NOMO-1 (cell line): ENCODE measurements around the gene TELO2.

Source experiments
- DNase-seq, 2 experiments: peaks; one replicate each; lab custom pipeline; 2025; ENCODE audit not compliant: unreplicated experiment in 2 of 2; lab: John Stamatoyannopoulos, UW

TELO2 gene

DNA sequence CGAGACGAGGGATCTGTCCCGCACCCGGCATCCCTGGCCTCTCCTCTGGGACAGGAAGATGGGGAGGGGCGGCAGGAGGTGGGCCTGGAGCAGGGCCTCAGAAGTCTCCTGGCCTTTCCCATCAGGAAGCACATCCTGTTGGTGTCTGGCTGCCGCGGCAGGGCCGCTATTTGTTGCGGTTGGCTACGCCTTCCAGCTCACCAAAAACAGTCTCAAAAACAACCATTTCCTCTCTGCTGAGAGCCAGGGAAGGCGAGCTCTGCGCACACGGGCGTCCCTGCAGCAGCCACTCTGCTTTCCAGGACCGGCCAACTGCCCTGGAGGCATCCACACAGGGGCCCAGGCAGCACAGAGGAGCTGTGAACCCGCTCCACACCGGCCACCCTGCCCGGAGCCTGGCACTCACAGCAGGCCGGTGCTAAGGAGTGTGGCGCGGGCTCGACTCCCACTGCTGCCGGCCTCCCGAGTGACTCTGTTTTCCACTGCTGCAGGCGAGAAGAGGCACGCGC lies 40.3 kb downstream of the TELO2 start, which contains the start of gene TMEM204:
Gene TMEM204, plus strand, starts transcription at position 224 of the 509 bp plus-strand sequence. CDS start 610 bp downstream, outside the sequence.
- no peak for DNase-seq

DNA sequence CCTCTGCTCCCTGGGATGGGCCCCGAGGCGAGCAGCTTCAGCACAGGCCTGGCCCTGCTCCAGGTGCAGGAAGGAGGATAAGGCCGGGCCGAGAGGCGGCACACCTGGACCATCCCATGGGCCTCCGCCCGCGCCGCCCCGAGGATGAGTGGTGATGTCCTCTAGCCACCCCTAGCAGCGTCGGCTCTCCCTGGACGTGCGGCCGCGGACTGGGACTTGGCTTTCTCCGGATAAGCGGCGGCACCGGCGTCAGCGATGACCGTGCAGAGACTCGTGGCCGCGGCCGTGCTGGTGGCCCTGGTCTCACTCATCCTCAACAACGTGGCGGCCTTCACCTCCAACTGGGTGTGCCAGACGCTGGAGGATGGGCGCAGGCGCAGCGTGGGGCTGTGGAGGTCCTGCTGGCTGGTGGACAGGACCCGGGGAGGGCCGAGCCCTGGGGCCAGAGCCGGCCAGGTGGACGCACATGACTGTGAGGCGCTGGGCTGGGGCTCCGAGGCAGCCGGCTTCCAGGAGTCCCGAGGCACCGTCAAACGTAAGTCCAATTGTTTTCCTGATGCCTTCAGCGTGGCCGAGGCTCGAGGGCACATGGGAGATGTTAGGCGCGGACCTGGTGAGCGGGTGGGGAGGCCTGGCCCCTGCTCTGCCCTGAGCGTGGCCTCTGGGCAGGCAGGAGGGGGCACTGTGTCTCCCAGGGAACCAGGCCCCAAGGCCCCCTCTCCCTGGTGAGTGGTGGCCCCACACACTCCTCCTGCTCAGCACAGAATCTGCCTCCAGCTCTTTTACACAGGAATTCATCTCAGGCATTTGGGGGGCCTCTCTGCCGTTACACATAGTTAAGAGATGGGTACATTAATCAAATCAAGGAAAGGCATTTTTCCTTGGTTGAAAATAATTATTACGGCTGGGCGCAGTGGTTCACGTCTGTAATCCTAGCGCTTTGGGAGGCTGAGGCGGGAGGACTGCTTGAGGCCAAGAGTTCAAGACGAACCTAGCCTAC lies 41.2 kb downstream of the TELO2 start:
- no peak for DNase-seq

DNA sequence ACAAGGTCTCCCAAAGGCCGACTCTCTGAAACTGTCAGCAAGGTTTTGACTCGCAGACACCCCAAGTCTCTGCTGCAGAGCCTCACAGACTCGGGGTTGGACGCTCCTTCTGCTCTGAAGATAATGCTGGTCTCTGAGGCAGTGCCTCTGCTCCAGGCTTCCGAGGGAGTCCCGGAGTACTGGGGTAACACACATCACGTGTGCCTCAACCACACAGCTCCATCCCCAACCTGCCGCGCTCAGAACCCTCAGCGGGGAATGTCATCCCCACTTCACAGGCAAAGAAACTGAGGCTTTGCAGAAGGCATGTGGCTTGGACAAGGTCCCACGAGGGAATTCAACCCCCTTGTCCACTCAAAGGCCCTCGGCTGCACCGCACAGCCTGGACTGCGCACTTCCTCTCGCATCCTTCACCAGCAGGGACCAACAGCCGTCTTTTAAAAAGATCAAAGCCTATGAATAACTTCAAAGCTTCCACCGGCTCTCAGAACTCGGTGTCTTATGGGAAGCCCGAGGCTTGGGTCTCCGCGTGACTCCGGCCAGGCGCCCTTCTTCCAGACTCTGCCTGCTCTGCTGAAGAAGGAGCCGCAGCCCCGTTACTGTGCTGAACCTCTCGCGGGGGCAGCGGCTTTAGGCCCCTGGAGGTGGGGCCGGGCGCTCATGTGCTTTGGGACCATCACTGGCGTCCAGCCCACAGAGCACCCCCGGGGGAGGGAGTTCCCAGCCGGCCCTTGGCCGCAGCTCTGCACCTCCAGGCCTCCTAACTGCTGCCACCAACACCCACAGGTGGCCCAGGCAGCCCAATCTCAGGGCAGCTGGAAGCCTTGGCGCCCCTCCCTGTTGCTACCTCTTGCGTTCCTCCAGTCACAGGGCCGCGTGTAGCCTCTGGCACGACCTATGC lies 42.5 kb downstream of the TELO2 start:
- no peak for DNase-seq

DNA sequence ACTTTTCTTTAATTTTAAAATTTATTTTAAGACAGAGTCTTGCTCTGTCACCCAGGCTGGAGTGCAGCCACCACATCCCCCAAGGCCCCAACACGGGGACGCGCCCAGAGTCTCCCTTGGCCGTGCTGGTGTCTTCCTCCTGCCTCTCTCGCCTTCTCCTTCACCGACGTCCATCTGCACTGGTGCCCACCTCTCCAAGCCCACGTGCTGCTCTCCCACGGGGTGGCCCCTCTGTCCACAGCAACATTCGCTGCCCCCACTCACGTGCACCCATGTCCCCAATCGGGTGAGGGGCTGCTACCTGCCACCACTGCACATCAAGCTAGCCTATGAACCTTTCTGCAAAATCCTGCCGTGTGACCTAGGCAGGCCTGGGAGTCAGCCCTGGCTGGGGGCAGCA lies 43.4 kb downstream of the TELO2 start:
- no peak for DNase-seq

DNA sequence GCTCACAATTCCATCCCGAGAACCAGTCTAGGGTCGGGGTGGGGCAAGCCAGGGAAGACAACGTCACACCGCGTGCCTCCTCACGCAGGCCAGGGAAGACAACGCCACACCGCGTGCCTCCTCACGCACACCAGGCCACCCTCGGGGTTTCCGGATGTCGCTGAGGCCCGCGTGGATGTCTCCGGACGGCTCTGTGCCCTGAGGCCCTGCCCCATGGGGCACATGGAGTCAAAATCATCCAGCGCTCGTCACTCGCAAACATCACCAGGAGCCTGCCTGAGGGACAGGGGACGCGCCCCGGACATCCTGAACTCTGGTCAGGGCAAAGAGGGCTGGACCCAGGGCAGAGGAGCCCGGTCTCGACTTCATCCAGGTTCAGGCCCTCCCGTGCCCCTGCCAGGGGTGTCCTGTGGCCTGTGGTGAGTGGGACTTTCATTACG lies 44.0 kb downstream of the TELO2 start:
- no peak for DNase-seq

DNA sequence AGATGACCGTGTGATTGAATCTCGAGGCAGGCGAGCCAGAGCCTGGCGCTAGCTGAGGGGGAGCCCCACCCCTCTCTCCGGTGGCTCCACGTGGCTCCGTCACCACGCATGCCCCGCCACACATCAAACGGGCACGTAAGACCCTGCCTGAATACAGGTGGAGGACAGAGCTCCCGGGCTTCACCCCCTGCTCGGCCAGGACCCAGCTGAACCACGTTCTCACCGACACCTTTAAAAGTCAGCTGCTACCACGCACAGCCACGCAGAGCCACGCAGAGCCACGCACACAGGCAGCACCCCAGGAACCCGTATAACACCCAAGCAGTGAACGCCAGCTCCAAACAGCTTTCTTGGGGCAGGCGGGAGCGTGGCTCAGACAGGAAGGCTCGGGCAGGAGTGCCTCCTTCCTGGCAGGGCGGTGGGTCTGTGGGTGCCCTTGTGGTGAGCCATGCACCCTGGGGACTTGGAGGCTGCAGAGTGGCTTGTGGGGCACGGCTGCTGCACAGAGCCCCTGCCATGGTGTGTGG lies 44.7 kb downstream of the TELO2 start:
- no peak for DNase-seq

DNA sequence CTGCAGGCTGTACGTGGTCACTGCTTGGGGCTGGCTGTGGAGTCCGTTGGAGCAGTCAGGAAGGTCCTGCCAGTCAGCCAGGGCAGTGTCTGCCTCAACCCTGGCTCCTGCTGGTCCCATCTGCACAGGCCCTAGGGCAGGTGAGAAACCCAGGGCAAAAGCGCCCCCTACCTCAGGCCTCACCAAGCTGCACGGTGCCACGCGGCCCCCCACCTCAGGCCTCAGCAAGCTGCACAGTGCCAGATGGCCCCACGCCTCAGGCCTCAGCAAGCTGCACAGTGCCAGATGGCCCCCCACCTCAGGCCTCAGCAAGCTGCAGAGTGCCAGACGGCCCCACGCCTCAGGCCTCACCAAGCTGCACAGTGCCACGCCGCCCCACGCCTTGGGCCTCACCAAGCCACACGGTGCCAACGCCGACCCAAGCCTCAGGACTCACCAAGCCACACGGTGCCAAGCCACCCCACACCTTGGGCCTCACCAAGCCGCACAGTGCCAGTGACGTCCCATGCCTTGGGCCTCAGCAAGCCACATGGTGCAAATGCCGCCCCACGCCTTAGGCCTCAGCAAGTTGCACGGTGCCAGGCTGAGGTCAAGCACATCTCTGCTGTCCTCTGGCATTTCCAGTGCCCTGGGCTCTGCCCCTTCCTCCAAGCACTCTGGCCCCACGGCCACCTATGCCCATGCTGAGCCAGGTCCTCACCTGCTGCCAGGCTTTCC lies 45.8 kb downstream of the TELO2 start:
- no peak for DNase-seq

DNA sequence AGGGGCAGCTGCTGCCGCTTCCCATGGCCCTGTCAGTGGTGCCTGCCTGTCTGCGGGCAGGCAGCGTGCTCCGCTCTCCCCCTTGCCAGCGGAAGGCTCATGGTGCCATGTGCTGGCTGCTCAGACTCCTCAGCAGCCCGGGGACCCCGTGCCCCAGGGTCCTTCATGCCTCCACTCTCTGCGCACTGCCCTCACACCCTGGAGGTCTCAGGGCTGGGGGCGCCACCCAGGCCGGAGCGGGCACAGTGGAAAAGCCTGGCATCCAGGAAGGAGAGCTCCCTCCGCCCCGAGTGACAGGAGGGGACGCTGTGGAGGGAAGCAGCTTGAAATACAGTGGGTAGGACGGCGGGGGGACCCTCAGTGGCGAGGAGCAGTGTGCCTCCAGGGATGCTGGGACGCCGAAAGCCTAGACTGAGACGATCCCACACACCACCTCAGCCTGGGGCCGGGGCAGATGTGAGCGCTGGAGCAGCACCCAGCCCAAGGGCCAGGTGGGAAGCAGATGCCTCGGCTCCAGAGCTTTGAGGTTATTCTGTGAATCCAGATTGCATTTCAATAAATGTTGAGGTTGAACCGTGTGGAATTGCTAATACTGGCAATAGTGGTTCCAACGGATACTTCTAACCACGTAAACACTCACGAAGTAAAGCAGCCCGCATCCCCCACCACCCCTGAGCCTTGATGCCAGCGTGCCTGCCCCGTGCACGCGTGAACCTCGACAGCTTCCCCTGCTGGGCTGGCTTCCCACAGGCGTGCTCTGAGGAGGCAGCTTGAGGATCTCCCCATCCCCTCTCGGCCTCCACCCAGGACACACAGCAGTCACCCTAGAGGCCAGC lies 46.8 kb downstream of the TELO2 start:
- DNase-seq, result no peak

DNA sequence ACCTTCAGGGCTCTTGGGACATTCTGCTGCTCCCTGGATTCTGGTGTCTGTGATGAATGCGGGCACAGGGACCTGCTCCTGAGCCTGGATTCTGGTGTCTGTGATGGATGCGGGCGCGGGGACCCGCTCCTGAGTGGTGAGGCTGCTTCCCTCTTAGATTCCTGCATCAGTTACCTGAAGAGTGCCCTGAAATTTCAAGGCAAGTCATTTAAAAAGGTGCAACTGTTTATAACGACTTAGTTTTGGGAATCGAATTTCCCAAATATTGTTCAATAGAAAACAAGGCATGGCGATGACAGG lies 47.3 kb downstream of the TELO2 start:
- DNase-seq, result no peak

DNA sequence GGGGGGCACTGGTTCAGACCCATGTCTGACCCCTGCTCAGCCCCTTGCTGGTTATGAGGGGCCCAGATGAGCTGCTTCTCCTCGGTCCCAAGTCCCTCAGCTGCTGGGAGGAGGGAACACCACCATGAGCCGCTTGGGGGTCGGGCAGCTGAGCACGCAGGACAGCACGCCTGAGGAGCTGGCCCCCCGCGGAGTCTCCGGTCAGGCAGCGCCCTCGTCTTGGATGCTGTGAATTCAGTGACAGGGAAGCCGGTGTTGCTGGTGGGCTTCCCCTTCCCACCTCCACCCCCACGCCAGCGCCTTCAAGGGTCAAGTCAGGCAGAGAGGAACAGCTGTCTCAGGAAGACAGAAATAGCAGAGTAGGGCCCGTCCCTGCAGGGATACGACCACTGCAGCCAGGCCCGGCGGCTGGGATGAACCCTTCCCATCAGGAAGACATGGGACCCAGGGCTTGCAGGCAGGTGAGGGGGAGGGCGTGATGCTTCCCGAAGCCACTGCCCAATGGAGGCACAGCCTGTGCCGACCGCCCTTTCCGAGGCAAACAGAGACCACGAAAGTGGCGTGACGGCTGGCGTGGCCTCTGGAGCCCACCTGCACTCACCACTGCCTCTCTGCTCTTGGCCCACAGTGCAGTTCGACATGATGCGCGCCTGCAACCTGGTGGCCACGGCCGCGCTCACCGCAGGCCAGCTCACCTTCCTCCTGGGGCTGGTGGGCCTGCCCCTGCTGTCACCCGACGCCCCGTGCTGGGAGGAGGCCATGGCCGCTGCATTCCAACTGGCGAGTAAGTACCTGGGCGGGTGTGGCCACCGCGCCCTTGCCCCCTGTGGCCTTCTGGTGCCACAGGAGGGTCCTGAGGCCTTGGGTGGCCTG lies 48.4 kb downstream of the TELO2 start:
- DNase-seq, result no peak

DNA sequence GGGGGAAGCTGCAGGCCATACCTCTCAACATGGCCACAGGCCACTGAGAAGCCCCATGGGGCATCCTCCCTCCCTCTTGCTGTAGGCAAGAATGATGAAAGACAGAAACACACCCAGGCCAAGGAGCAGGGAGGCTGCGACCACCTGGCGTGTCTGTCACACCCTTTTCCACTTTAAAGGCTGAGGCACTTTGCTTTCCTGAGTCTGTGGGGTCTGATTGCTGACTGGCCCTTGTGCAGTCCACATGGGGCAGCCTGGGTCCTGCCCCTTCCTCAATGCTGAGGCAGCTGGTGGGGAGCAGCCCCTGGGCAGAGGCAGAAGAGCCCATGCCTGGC lies 49.0 kb downstream of the TELO2 start:
- no peak for DNase-seq

DNA sequence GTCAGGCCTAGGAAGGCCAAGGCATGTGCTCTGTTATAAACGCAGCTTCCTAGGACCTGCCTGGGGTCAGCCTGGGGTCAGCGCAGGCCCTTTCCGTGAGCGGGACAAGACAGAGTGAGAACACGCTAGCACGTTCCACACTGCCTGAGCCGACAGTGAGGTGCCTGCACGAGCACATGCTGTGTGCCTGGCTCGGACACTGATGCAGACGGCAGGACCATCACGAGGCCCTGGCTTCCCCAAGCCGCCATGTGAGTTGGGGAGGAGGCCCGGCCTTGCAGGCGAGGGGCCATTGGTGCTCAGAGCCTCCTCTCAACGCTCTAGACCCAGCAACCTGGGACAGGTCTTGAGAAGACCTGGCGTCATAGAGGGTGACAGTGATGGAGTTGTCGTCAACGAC lies 49.4 kb downstream of the TELO2 start:
- no peak for DNase-seq

DNA sequence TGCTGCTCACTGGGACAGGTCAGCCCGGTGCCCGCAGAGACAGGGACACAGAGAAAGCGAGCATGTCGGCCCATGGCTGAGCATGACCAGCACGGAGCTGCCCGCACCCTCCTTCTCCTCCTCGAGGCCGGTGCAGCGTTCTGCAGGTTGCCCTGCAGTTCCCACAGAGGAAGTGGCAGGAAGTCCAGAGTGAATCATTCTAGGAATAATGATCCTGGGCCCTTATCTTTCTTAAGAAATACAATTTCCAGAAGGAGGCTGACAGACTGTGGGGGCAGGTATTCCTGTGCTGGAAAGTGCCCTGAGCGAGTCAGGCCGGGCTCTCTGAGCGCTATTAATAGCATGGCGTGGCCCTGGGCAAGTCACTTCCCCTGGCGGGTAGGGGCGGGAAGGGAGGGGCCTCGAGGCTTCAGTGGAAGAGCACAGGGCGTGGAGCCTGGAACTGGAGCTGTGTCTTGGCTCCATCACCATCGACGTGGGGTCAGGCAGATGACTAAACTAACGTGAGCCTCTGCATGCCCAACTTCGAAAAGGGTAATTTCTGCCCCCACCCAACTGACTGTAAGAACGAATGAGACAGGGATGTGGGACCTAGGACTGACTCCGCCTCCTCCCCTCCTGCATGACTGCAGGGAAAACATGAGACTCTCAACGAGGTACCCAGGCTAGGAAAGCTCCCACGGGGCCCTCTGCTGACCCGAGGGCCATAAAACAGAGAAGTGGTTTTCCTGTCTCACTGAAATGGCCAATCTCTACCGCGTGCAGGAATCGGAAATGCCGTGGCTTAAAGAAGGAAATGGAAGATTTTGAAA lies 50.1 kb downstream of the TELO2 start:
- DNase-seq, result peak; percentile 91 to 94

DNA sequence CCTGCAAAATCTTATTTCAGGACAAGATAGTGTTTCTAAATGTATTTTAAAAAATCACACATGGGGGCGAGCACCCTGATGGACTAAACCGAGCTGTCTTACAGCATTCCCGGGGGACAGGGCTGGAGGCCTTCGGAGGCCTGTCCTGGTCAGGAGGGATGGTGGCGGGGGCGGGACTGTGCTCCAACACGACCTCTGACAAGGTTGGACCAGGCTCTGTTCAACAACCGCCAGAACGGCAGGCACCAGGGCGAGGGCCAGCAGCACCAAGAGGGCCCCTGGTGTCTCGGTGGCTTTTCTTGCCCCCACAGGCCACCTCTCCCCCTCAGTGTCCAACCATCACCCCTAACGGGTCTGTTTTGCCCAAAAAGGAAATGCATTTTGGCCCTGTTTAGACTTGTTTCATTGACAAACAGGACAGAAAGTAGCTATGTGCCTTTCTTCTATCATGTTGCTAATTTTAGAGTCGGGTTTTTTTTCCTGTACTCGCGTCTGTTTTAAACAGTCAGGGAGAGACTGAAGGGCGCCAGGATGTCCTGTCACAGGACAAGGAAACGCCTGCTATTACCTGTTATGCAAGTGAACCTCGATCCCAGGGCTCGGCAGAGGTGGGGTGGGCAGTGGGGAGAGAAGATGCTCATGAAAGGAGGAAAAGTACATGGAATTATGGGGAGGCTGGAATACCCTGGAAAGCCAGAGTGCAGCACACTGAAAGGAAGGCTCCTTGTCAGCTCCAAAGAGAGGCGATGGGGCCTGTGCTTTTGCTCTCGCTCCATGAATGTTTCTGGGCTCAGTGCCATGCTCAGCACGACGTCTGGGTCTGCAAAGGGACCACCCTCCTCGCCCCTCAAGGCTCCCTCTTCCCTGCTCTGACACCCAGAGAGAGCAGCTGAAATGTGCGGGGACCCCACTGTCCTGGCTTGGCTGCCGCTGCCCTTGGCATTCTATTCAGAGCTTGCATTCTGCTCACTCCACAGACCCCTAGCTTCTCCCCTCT lies 52.2 kb downstream of the TELO2 start:
- DNase-seq, result peak in 1 of 2 experiments; percentile 22

DNA sequence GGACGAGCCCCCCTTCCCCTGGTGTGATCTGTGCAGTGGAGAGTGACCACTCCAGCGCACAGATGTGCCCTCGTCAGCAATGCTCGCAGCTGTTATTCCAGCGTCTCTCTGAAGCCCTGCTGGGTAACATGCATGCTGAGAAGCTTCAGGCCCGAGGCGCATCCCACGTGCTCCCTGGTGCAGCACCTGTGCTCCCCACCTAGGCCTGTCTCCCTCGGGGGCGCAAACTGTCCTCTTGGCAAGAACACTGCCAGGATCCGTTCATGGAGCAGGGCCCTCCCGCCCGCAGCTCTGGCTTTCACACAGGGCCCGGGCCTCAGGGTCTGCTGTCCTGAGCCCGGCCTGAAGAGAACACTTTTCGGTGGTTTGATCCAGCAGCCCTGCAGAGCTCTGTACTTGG lies 53.3 kb downstream of the TELO2 start:
- DNase-seq, result no peak

DNA sequence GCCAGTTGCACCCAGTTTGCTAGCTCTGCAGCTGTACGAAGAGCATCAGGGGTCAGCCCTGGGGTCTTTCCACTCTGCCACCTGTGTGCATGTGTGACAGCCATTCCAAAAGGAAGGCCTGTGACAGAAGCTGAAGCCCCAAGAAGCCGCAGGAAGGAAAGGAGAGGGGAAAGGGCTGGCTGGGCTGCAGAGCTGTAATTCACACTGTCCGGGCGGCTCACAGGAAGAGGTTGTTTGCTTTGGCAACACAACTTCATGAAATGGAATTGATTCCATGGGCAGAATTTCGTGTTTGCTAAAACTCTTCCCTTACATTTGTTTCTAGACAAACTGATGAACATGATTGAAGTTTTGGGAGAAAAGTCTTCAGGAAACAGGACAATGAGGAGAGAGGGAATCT lies 55.1 kb downstream of the TELO2 start:
- no peak for DNase-seq

DNA sequence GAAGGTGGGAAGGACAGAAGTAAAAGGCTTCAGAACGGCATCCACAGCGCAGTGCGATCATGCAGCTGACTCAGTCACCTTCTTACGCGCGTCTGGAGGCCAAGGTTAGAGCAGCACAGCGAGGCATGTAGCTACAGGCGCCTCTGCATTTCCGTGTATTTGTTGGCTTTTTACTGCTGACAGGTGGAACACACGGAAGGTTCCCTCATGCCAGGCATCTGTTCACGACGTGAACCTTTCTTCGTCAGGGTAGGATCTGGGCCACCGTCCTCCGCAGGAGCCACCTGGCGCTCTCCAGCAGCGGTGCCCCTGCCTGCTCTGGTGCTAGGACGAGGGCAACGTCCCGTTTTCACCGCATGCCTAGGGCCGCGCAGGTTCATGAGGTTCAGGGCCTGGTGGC lies 55.6 kb downstream of the TELO2 start:
- no peak for DNase-seq
